ENCODE data around the gene STAG3.

DNA sequence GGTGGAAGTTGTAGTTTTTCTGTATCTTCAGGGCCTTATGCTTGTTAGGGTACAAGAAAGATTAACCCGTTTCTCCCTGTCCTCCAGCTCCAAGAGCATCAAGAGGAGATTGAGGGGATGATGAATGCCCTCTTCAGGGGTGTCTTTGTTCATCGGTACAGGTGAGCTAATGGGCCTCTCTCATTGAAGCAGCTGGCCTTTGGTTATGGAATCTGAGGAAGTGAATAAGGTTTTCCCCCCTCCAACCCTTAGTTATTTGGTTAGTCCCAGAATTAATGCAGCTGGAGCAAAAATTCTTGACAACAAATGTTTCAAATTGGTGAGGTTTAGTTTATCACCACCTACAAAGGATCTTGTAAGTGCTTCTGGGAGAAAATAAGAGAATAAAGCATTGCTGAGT, 17.5 kb downstream of the STAG3 start:
- TF ChIP-seq, protein P1, sequence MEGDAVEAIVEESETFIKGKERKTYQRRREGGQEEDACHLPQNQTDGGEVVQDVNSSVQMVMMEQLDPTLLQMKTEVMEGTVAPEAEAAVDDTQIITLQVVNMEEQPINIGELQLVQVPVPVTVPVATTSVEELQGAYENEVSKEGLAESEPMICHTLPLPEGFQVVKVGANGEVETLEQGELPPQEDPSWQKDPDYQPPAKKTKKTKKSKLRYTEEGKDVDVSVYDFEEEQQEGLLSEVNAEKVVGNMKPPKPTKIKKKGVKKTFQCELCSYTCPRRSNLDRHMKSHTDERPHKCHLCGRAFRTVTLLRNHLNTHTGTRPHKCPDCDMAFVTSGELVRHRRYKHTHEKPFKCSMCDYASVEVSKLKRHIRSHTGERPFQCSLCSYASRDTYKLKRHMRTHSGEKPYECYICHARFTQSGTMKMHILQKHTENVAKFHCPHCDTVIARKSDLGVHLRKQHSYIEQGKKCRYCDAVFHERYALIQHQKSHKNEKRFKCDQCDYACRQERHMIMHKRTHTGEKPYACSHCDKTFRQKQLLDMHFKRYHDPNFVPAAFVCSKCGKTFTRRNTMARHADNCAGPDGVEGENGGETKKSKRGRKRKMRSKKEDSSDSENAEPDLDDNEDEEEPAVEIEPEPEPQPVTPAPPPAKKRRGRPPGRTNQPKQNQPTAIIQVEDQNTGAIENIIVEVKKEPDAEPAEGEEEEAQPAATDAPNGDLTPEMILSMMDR (IDR thresholded peaks at IDR 0.05) = no peak
- TF ChIP-seq POLR2A (IDR thresholded peaks at IDR 0.05) = no peak
